Activated naive CD4-positive, alpha-beta T cell treated with anti-CD3 and anti-CD28 coated beads for 36 hours (primary cell): ENCODE results near the gene SUFU. TPM values are rescaled to one million over a fixed set of nuclear protein-coding genes. Genes with fewer than 3 reads are reported as not detected.

Experiments
- CTCF ChIA-PET: fragments of 350-600 bp; sonication (Branson Sonifier 250); formaldehyde crosslinking; loops from one replicate; lab custom pipeline; 2021; ENCODE audit warnings: antibody characterized with exemption; lab: Charles Lee
- DNase-seq: peaks from one replicate; pipeline ENCODE4 v3.0.0-alpha.2; 2020
- H3K27ac Mint-ChIP-seq: one replicate; pipeline ENCODE4 v1.8.0; 2021; ENCODE audit warnings: mild to moderate bottlenecking, mixed read lengths
- H3K27me3 Mint-ChIP-seq: one replicate; pipeline ENCODE4 v1.8.0; 2021; ENCODE audit warnings: low read depth, mixed read lengths
- H3K36me3 Mint-ChIP-seq: one replicate; pipeline ENCODE4 v1.8.0; 2021; ENCODE audit warnings: low read depth, mixed read lengths
- H3K4me1 Mint-ChIP-seq: one replicate; pipeline ENCODE4 v1.8.0; 2021; ENCODE audit warnings: low read depth, mixed read lengths
- H3K4me3 Mint-ChIP-seq: one replicate; pipeline ENCODE4 v1.8.0; 2021; ENCODE audit warnings: mild to moderate bottlenecking, moderate library complexity, mixed read lengths
- H3K9me3 Mint-ChIP-seq: one replicate; pipeline ENCODE4 v1.8.0; 2021; ENCODE audit warnings: mixed read lengths
- intact Hi-C: fragments of 100-400 bp; cut with micrococcal nuclease; formaldehyde crosslinking; loops from one replicate; pipeline ENCODE4 v1.15.1; 2023
- total RNA-seq, 2 experiments: library from RNA; stranded (reverse); gene quantifications; one replicate each; pipeline ENCODE4 v1.2.3, GENCODE V29; 2021

SUFU gene
- total RNA-seq, 2 experiments from 2014 or later = 6.6 to 7.1 TPM

DNA sequence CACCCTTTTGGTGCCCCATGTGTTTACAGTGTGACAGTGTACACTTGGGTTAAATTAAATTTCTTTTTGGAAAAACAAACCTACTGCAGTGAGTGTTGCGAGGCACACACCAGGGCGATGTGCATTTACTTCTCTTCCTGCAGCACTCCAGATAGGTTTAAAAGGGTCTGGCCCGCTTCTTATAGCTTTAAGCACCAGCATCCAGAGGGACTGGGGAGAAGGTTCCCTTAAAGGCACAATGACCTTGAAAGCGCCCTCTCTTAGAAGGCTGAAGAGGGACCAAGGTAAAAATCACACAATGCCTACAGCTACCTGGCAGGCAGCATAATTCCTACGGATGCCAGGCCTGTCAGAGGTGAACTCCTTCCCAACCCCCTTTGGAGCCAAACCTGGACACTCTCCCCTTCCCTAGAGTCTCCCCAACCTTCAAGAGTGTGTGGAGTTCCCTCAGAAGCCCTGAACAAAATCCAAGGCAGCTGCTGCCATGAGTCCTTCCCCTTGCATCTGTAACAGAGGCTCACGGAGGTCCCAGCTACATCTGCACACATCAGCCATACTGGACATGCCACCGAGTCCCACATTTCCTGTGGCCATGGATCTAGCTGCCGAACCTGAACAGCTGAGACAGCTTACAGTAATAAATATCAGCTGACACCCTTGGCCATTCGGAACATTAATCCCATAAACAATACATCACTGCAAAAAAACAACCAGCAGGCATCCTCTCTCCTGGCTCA, 173.7 kb downstream of the SUFU start:
- H3K27ac Mint-ChIP-seq = no peak overlapping the region
- peaks cover 48% of the 10 kb centered on the region for H3K4me1 Mint-ChIP-seq
- no peaks in the 10 kb centered on the region for H3K36me3 Mint-ChIP-seq
- DNase-seq = no peak
- no peak overlapping the region for H3K4me3 Mint-ChIP-seq
- H3K9me3 Mint-ChIP-seq = no peaks in the 10 kb centered on the region
- CTCF ChIA-PET = interaction anchor here (0.7 to 5.7 kb wide), 4 partner anchors 11 to 75 kb away, joined by 3 to 38 read pairs (median 3); partner anchors contain the start of genes ARL3 and SFXN2
- H3K27me3 Mint-ChIP-seq = no peaks in the 10 kb centered on the region
- intact Hi-C loops = no loop called here

DNA sequence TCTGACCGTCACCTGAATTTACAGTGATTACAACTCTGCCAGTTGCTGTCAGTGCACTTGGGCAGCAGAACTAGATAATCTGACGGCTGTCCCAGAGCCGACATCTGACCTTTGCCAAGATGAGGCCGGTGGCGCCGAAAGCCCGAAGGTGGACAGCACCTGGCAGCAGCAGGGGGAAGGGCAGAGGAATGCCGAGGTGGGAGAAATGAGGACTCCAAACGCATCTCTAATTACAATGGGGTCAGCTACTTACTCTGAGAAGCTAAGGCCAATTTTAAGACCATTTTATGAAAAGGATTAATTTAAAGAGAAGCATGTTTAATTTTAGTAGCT, 174.3 kb downstream of the SUFU start:
- Mint-ChIP-seq H3K27me3 (no peaks in the 10 kb centered on the region), H3K36me3 (no peaks in the 10 kb centered on the region), H3K9me3 (no peaks in the 10 kb centered on the region), H3K4me1 (peaks cover 49% of the 10 kb centered on the region), H3K4me3 (no peak overlapping the region), H3K27ac (no peak overlapping the region)
- DNase-seq = no peak
- intact Hi-C loops = no loop called here
- CTCF ChIA-PET = interaction anchor here (0.7 to 5.7 kb wide), 3 partner anchors 12 to 75 kb away, joined by 3 to 38 read pairs (median 3); partner anchors contain the start of genes ARL3 and SFXN2

DNA sequence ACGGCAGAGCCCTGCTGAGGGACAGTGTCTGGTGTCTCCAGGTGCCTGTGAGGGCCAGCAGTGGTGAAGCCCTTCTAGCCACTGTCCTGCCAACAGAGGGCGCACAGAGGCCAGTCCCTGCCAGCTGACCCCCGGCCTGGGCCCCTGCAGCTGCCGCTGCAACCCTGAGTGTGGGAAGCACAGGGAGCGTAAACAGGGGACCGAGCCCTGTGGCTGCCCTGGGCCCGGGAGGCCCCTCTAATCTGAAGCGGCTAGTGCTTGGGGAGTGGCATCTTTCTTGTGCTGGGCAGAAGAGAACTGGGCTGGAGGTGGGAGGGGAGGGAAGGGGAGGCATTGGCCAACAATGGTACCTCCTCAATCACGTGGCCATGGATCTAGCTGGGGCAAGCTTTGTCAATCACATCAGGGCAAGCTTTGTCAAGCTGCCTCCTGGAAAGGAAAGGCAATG, 175.1 kb downstream of the SUFU start:
- no peaks in the 10 kb centered on the region for H3K9me3 Mint-ChIP-seq
- CTCF ChIA-PET = interaction anchor here (0.6 to 5.7 kb wide), 6 partner anchors 14 to 382 kb away, joined by 3 to 38 read pairs (median 4); partner anchors contain the start of genes ARL3 and SFXN2
- no peak for DNase-seq
- H3K27ac Mint-ChIP-seq = no peak overlapping the region
- intact Hi-C loops = no loop called here
- peaks cover 41% of the 10 kb centered on the region for H3K4me1 Mint-ChIP-seq
- no peaks in the 10 kb centered on the region for H3K27me3 Mint-ChIP-seq
- no peaks in the 10 kb centered on the region for H3K36me3 Mint-ChIP-seq
- H3K4me3 Mint-ChIP-seq = no peak overlapping the region

DNA sequence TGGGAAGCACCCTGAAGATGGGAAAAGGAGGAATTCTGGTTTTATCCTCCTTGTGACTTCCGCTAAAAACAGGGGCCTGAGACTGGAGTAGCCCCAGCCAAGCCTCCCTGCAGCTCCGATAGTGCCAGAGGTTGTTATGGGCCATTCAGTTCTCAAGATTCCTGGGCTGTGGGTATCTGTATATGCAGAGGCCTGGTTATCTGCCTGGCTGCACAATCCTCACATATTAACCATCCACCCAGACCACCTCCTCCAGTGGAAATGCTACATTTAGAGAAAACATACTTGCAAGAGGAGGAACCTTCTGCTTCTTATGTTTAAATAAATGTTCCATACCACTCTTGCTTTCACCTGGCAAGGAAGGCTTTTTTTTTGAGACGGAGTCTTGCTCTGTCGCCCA, 175.8 kb downstream of the SUFU start:
- H3K27ac Mint-ChIP-seq = no peak overlapping the region
- CTCF ChIA-PET = interaction anchor here (0.8 to 1.2 kb wide), 4 partner anchors 15 to 381 kb away, joined by 3 to 5 read pairs (median 3); no protein-coding TSS in a partner anchor
- H3K4me1 Mint-ChIP-seq = peaks cover 33% of the 10 kb centered on the region
- H3K27me3 Mint-ChIP-seq = no peaks in the 10 kb centered on the region
- H3K36me3 Mint-ChIP-seq = no peaks in the 10 kb centered on the region
- no peak overlapping the region for H3K4me3 Mint-ChIP-seq
- intact Hi-C loops = no loop called here
- no peak for DNase-seq
- no peaks in the 10 kb centered on the region for H3K9me3 Mint-ChIP-seq

DNA sequence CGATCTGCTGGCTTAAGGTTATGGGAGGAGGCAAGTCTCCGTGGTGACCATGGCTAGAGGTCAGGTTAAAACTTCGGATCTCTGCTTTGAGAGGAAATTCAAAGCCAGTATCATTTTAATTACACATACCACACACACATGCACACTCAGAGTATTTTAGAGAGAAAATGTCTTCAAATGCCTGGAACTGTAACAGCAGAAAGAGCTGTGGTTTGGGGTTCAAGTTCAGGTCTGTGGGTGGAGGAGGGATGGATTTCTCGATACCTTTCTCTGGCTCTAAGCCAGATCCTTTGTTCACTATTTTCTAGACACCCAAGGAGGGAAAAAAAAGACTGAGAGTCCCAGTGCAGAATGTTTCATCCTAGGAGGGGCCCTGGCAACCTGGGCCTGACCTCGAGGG, 177.9 kb downstream of the SUFU start:
- Mint-ChIP-seq H3K9me3 (no peaks in the 10 kb centered on the region), H3K36me3 (no peaks in the 10 kb centered on the region), H3K27me3 (no peaks in the 10 kb centered on the region), H3K27ac (no peak overlapping the region), H3K4me3 (no peak overlapping the region), H3K4me1 (peaks cover 15% of the 10 kb centered on the region)
- DNase-seq = no peak
- intact Hi-C loops = no loop called here
- CTCF ChIA-PET = interaction anchor here (1.0 kb wide), 1 partner anchor 9 kb away, joined by 3 read pairs; no protein-coding TSS in a partner anchor

DNA sequence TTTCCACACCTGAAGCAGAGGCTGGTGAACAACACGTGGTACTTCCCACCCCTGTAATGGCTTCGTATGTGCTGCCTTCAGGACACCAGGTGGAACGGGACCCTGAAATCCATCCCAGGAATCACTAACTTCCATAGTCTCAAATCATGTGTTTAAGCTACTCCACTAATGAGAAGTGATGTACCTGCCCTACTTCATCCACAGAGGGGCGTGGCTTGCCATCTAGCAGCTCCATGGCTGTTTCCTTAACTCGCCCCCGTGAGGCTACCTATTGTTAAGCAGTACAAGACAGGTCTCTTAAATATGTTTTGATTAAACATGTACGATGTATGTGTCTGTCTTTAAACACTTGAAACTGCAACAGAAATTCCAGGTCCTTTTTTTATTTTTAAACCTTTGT, 178.6 kb downstream of the SUFU start:
- Mint-ChIP-seq H3K27ac (no peak overlapping the region), H3K4me1 (peaks cover 13% of the 10 kb centered on the region), H3K36me3 (no peaks in the 10 kb centered on the region), H3K4me3 (no peak overlapping the region), H3K9me3 (no peaks in the 10 kb centered on the region), H3K27me3 (no peaks in the 10 kb centered on the region)
- DNase-seq = peak; percentile 36
- intact Hi-C loops = no loop called here
- CTCF ChIA-PET = interaction anchor here (1.0 kb wide), 1 partner anchor 10 kb away, joined by 3 read pairs; no protein-coding TSS in a partner anchor

DNA sequence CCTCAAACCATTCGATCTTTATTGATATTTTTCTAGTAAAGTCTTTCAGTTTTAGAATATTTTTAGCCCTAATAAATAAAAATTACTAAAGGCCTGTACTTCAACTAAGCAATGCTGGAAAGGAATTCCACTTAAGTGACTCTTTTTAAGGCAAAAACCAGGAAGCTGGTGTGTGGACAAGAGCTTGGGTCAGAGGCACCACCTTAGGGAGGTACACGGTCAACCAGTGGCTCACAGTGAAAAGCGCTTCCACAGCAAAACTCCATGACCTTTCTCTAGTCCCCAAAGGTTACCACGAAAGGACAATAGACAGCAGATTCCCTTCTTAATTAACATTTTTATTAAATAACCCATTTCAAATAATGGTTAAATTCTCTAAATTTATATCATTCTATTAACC, 179.2 kb downstream of the SUFU start:
- Mint-ChIP-seq H3K9me3 (no peaks in the 10 kb centered on the region), H3K36me3 (no peaks in the 10 kb centered on the region), H3K27me3 (no peaks in the 10 kb centered on the region), H3K4me3 (no peak overlapping the region), H3K4me1 (peaks cover 13% of the 10 kb centered on the region), H3K27ac (no peak overlapping the region)
- no peak for DNase-seq
- intact Hi-C loops = no loop called here
- CTCF ChIA-PET = interaction anchor here (1.0 kb wide), 1 partner anchor 11 kb away, joined by 3 read pairs; no protein-coding TSS in a partner anchor

Other genes starting within 250 kb of the SUFU start
- 100 to 1,000 TPM; 328 to 345 TPM for gene NFKB2, start 108.3 kb upstream of the SUFU start, total RNA-seq
- 1 to 10 TPM; 6.2 to 7.2 TPM for gene PSD, start 85.2 kb upstream of the SUFU start, total RNA-seq
- 10 to 100 TPM in 1 of 2 experiments, 1 to 10 TPM in 1; 9.9 to 10.8 TPM for gene FBXL15, start 83.1 kb upstream of the SUFU start, total RNA-seq
- gene CUEDC2, start 71.4 kb upstream of the SUFU start, total RNA-seq = 10 to 100 TPM; 63.3 to 64.4 TPM
- under 1 TPM; 0.14 to 0.15 TPM for gene C10orf95, start 52.4 kb upstream of the SUFU start, total RNA-seq
- 10 to 100 TPM; 59.6 to 60.8 TPM for gene ACTR1A, start 1.3 kb upstream of the SUFU start, total RNA-seq
- 10 to 100 TPM; 18.8 to 20.0 TPM for gene TRIM8, start 140.5 kb downstream of the SUFU start, total RNA-seq
- gene ARL3, start 210.4 kb downstream of the SUFU start, total RNA-seq = 1 to 10 TPM; 3.9 TPM
- 1 to 10 TPM; 8.7 to 9.4 TPM for gene SFXN2, start 210.7 kb downstream of the SUFU start, total RNA-seq
- 10 to 100 TPM; 10.5 to 11.8 TPM for gene WBP1L, start 240.0 kb downstream of the SUFU start, total RNA-seq